ENCODE results near the gene SPHKAP.
"Not testable (repeated sequence)": the region's sequence is repeated elsewhere in the genome, so short reads cannot be mapped to it uniquely, and the experiment has no call there.

The SPHKAP gene

GRCh38 chr2:228037915-228038314, 143.6 kb downstream of the SPHKAP start:
- DNase-seq, result no peak

DNA sequence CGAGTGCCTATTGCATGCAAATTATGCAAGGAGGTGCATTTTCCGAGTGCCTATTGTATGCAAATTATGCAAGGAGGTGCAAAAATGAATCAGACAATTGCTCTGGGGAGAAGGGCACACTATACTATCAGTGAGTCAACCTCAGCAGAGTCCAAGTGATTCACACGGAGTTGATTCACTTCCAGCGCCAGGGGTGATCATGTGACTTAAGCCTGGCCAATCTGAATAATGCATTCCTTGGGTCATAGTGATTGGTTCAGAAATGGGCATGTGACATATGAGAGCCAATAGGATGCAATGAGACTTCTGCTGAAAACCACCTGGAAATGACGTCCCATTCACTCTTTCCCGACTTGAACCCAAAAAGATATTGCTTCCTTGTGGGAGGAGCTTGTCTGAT, 157.9 kb downstream of the SPHKAP start:
- DNase-seq, result no peak

DNA sequence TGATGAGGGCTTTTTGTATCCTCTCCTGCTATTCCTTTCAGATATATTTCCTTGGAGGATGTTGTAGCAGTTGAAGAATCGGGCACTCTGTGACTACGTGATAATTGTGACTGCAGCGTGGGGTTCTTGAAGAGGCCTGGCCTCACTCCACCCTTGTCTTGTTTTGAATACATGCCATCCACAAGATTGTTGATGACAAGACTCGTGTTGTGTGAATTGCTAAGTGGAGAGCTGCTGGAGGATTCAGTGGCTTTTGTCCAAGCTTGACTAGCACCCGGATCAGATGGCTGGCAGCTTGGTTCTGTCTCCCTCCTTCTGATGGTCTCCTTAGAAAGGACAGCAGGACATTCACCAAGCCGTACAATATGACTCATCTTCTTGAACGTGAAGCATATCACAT, 163.2 kb downstream of the SPHKAP start:
- DNase-seq, result no peak

DNA sequence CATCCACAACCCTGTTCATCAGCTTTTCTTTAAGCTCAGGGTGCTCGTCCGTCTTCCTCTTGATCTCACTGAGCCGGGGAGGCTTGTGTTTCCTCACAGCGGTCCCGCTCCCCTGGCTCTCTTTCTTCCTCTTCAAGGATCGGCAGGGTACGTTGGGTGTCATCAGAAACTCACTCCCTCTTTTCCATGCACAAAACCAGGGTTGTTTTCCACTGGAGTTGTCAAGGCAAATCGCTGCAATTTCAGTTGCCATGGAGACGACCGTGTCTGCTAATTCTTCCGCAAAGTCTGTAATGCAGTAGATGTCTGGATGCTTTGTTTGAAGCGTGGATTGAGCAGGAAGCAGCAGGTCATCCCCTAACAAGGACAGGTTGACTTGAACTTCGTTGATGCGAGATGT, 163.7 kb downstream of the SPHKAP start:
- DNase-seq, result no peak

DNA sequence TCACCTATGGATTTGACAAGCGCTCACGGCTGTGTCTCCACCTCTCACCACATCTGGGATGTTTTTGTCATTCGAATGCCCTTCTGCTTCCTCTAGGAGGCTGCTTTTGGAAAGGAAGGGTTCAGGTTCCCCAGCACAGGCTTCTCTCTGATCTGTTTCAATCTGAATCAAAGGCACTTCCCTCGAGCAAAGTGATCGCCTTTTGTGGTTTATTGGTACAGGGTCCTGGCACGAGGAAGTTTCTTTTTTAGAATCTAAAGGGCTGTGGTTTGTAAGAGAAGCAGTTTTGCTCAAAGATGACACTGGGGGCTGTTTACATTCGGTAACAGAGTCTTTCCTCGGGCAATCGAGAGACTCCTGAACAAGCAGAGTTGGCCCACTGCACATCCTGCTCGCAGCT, 165.1 kb downstream of the SPHKAP start:
- peak; percentile 11 to 14 for DNase-seq

DNA sequence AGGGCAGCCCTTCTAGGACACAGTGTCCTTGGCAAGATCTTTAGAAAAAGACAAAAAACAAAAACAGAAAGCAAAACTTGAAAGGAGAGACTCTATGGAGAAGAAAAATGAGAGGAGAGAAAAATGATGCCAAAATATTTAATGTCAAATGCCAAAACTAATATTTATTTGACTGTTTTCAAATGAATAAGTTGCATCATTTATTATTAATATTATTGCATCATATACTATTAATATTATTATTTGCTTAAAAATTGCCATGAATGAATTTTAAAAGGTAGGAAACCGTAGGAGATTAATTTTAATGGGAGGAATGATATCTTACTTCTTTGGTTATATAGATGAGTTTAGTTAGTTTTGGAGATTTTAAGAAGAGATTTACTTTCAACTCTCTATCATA, 165.7 kb downstream of the SPHKAP start:
- DNase-seq, result no peak

GRCh38 chr2:227996366-227996765, 185.1 kb downstream of the SPHKAP start:
- DNase-seq, result no peak

DNA sequence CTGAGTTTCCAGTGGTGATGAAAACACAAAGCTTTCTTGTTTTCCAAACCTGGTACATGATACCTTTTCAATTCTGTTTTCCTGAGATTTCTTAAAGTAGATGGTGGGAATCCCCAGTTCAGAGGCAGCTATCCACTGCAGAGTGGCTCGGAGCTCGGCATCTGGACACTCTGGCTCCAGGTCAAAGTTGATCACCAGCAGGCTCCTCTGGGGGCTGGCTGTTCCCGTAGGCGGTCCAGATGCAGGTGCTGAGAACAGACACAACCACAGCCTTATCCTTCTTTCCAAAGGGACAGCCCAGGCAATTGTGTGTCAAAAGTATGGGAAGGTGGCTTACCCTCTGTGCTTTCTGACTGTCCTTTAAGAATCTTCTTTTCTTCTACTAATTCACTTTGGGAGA, 190.6 kb downstream of the SPHKAP start:
- no peak for DNase-seq

GRCh38 chr2:227973241-227973640, 208.2 kb downstream of the SPHKAP start:
- no peak for DNase-seq

DNA sequence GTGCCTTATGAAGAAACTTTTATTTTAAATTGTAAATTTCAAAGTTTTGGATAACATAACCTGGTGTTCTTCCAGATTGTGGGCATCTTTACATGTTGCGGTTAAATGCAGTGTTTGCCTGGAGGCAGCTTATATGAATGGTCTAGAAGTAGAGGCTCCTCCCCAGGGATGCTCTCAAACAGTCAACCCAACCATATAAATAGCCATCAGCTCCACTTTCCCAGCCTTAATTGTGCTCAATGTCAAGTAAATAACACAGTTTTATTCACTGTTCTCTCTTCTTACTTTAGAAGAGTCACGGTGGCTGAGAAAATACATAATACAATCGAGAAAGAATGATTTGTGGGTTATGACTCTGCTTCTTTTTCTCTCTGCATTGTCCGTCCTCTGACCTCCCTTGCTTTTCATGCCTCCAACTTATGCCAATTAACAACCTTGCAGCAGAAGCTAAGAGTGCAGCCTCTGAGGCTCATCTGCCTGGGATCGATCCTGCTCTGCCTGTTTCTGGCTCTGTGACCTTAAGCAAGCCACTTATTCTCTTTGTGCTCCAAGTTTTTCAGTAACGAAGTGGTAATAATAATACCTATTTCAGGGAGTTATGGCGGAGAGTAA, 209.8 kb downstream of the SPHKAP start:
- DNase-seq, result no peak

GRCh38 chr2:227960317-227960716, 221.2 kb downstream of the SPHKAP start:
- DNase-seq, result no peak

DNA sequence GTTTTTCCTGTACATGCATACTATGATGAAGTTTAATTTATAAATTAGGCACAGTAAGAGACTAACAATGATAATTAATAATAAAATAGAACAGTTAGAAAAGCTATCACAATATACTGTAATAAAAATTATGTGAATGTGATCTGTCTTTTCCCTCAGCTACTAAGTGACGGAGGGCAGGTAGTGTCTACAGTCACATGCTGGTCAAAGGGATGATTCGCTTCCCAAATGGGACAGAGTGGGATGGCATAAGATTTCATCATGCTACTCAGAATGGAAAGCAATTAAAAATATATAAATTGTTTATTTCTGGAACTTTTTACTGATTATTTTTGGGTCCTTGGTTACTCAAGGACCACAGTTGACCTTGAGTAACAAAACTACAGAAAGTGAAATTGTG, 238.5 kb downstream of the SPHKAP start:
- DNase-seq, result no peak

DNA sequence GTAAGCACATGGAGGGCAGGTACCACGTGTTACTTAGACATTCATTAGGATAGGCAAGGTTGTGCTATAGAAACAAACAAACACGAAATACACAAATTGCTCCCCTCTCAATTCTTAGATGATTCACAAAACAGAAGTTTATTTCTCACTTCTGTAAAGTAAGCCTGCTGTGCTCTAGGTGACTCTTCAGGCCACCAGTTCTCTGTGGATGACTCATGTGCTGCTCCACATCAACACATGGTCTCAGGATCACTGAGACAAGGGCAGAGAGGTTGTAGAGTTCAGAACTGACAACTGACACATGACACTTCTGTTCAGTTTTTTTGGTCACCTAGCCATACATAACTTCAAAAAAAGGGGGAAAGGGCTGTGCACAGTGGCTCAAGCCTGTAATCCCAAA, 239.5 kb downstream of the SPHKAP start:
- no peak for DNase-seq

DNA sequence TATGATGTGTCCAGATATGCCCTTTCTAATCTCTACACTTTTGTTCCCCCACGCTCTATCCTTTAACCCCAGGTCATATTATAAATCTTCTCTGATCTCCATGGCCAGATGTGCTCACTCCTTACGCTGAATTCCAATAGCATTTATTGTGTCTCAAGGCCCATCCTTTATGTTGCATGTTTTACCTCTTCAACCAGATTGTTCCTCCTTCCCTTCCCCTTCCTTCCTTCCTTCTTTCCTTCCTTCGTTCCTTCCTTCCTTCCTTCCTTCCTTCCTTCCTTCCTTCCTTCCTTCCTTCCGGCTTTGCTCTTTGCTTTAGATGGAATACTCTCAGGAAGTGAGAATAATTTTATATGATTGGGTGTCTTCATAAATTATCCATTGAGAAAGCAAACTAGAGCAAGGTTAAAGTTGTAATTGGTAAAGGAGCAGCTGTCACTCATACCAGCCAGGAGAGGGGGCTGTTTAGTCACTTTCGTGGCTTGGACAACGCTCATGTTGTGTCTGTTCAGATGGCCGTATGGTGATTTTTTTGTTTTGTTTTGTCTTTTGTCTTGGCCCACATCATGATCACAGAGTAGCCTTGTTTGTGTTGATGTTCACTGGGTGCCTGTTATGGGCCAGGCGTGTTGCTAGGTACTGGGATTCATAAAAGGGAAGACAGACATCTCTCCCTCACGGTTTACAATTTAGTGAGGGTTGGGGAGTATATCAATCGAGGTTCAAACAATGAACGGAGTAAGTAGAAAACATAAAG, 242.0 kb downstream of the SPHKAP start:
- peak in 1 of 2 experiments; percentile 21 for DNase-seq

GRCh38 chr2:227936249-227936648, 245.2 kb downstream of the SPHKAP start:
- DNase-seq, result not testable (repeated sequence)

DNA sequence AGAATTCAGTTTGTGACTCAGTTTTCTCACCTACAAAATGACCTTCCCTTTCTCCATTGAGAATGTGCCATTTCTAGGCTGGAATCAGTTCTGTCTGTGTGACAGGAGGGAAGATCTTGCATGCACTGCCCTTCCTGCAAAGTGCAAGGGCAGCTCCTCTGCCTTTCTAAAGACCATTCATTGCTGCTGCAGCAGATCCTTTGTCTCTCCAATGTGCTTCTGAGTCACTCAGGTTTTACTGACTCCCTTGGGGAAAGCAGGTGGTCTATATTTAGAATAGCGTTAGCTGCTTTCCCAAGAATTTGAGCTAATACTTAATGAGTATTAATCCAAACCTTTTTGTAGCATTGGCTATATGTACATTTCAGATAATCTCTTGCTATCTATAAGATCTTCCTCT, 247.6 kb downstream of the SPHKAP start:
- DNase-seq, result no peak

DNA sequence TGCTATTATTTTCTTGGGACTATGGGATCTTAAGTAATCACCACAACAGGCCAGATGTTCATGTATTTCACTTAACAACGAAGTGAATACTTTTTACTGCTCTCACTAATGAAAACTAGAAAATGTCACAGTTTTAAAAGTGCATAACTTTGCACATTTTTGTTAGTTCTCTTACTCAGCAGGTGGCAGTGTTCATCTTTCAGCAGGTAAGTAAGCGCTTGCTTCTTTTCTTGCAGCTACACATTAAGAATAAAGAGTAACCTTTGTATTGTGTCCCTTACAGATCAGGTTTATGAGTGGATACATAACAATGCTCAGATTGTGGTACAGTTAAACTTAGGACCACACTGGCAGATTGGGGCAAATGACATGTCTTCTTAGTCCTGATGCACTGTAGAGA, 249.1 kb downstream of the SPHKAP start:
- no peak for DNase-seq

GRCh38 chr2:227932001-227932400, 249.5 kb downstream of the SPHKAP start:
- DNase-seq, result no peak
